Measurements from ENCODE around the gene ITPR2. TPM values are rescaled to one million over a fixed set of nuclear protein-coding genes. Genes with fewer than 3 reads are reported as not detected.
"Not testable (repeated sequence)": the region's sequence is repeated elsewhere in the genome, so short reads cannot be mapped to it uniquely, and the experiment has no call there.

ITPR2 gene
- total RNA-seq, 1 experiment from 2014 or later = 41.6 TPM

- no peaks in the 10 kb centered on the region for H3K27me3 Mint-ChIP-seq (ENCODE audit: insufficient read depth, unreplicated experiment)
- peaks cover 37% of the 10 kb centered on the region for H3K4me1 Mint-ChIP-seq (ENCODE audit: low read depth, unreplicated experiment)
- H3K4me1 ChIP-seq = peaks cover 44% of the 10 kb centered on the region
- H3K4me3 Mint-ChIP-seq (ENCODE audit: unreplicated experiment) = no peak overlapping the region
- ChIA-PET CTCF (no interaction called here), POLR2A (no interaction called here)
- intact Hi-C loops (cut with micrococcal nuclease; ENCODE audit: unreplicated experiment) = no loop called here
- H3K27me3 ChIP-seq (replicated peaks; ENCODE audit: control insufficient read depth, insufficient read depth, low read length) = no peaks in the 10 kb centered on the region
- BruUV-seq (replicated peaks) = no TSS peak
- H3K9me3 Mint-ChIP-seq (ENCODE audit: unreplicated experiment) = peaks cover 6% of the 10 kb centered on the region
- H3K36me3 ChIP-seq (ENCODE audit: control insufficient read depth, insufficient read depth, low read length) = no peaks in the 10 kb centered on the region
- no peaks in the 10 kb centered on the region; the same call in 1 of the 2 replicates for H3K9me3 ChIP-seq
- H3K27ac Mint-ChIP-seq (ENCODE audit: unreplicated experiment) = peak overlapping the region; percentile 39
- no peaks in the 10 kb centered on the region for H3K36me3 Mint-ChIP-seq (ENCODE audit: insufficient read depth, unreplicated experiment)
- TF ChIP-seq CTCF (IDR thresholded peaks at IDR 0.05; ENCODE audit: insufficient read depth in 1 of 2, low read depth in 1 of 2, low read length in 1 of 2, severe bottlenecking in 1 of 2, unreplicated experiment in 1 of 2) = no peak
- no peak overlapping the region for H3K4me3 ChIP-seq (ENCODE audit: low read depth, low read length)
- peak in 1 of 2 experiments; percentile 7 for DNase-seq
These were observed 401.8 kb downstream of the ITPR2 start for GRCh38 chr12:26431211-26431610.

- H3K27ac Mint-ChIP-seq (ENCODE audit: unreplicated experiment) = peak overlapping the region; percentile 39
- H3K36me3 Mint-ChIP-seq (ENCODE audit: insufficient read depth, unreplicated experiment); H3K9me3 ChIP-seq; H3K27me3 Mint-ChIP-seq (ENCODE audit: insufficient read depth, unreplicated experiment); POLR2A ChIA-PET; H3K4me3 Mint-ChIP-seq (ENCODE audit: unreplicated experiment); DNase-seq; H3K27me3 ChIP-seq (replicated peaks; ENCODE audit: control insufficient read depth, insufficient read depth, low read length); H3K36me3 ChIP-seq (ENCODE audit: control insufficient read depth, insufficient read depth, low read length); intact Hi-C loops (cut with micrococcal nuclease; ENCODE audit: unreplicated experiment); H3K9me3 Mint-ChIP-seq (ENCODE audit: unreplicated experiment); H3K4me3 ChIP-seq (ENCODE audit: low read depth, low read length); BruUV-seq (replicated peaks); CTCF ChIA-PET: not testable (repeated sequence)
- H3K4me1 ChIP-seq = peaks cover 41% of the 10 kb centered on the region
- H3K4me1 Mint-ChIP-seq (ENCODE audit: low read depth, unreplicated experiment) = peaks cover 36% of the 10 kb centered on the region
These were observed 402.4 kb downstream of the ITPR2 start for GRCh38 chr12:26430596-26430995.

- H3K4me3 Mint-ChIP-seq (ENCODE audit: unreplicated experiment) = peak overlapping the region; percentile 51
- no peaks in the 10 kb centered on the region for H3K27me3 Mint-ChIP-seq (ENCODE audit: insufficient read depth, unreplicated experiment)
- Histone ChIP-seq H3K27me3 (replicated peaks; ENCODE audit: control insufficient read depth, insufficient read depth, low read length) (no peaks in the 10 kb centered on the region), H3K4me3 (ENCODE audit: low read depth, low read length) (no peak overlapping the region), H3K4me1 (peaks cover 28% of the 10 kb centered on the region), H3K36me3 (ENCODE audit: control insufficient read depth, insufficient read depth, low read length) (no peaks in the 10 kb centered on the region), H3K9me3 (no peaks in the 10 kb centered on the region; the same call in 1 of the 2 replicates)
- BruUV-seq (replicated peaks) = no TSS peak
- POLR2A ChIA-PET = interaction anchor here (0.6 kb wide), 1 partner anchor 156 kb away, joined by 3 read pairs; no protein-coding TSS in a partner anchor
- intact Hi-C loops (cut with micrococcal nuclease; ENCODE audit: unreplicated experiment) = loop anchor here (1.0 to 5.0 kb wide), 5 partner anchors 40 to 338 kb away; no protein-coding TSS in a partner anchor
- TF ChIP-seq CTCF (IDR thresholded peaks at IDR 0.05; ENCODE audit: insufficient read depth in 1 of 2, low read depth in 1 of 2, low read length in 1 of 2, severe bottlenecking in 1 of 2, unreplicated experiment in 1 of 2) = no peak
- H3K27ac Mint-ChIP-seq (ENCODE audit: unreplicated experiment) = peak overlapping the region; percentile 68
- H3K36me3 Mint-ChIP-seq (ENCODE audit: insufficient read depth, unreplicated experiment) = peaks cover 5% of the 10 kb centered on the region
- peaks cover 6% of the 10 kb centered on the region for H3K9me3 Mint-ChIP-seq (ENCODE audit: unreplicated experiment)
- CTCF ChIA-PET = interaction anchor here (1.2 kb wide), 1 partner anchor 185 kb away, joined by 6 read pairs; no protein-coding TSS in a partner anchor
- no peak for DNase-seq
- peaks cover 23% of the 10 kb centered on the region for H3K4me1 Mint-ChIP-seq (ENCODE audit: low read depth, unreplicated experiment)
These were observed 403.8 kb downstream of the ITPR2 start for GRCh38 chr12:26429070-26429691.

All from Caco-2 (cell line).